Progenitor cell of endocrine pancreas (in vitro differentiated cells): ENCODE results near the gene PHOX2A. TPM values are rescaled to one million over a fixed set of nuclear protein-coding genes. Genes with fewer than 3 reads are reported as not detected.

Source experiments
- DNase-seq: peaks from one replicate; pipeline ENCODE4 v3.0.0; 2021; ENCODE audit warnings: low spot score; ENCODE audit not compliant: unreplicated experiment
- H3K27ac Mint-ChIP-seq: 2 replicates; pipeline ENCODE4 v1.8.0; 2021; ENCODE audit warnings: mild to moderate bottlenecking, moderate library complexity, mixed read lengths
- H3K27me3 Mint-ChIP-seq: 2 replicates; pipeline ENCODE4 v1.8.0; 2021; ENCODE audit warnings: mixed read lengths
- H3K36me3 Mint-ChIP-seq: 2 replicates; pipeline ENCODE4 v1.8.0; 2022; ENCODE audit warnings: mixed read lengths; ENCODE audit not compliant: insufficient read depth
- H3K4me1 Mint-ChIP-seq: 2 replicates; pipeline ENCODE4 v1.8.0; 2021; ENCODE audit warnings: low read depth, mixed read lengths
- H3K4me3 Mint-ChIP-seq: 2 replicates; pipeline ENCODE4 v1.8.0; 2021; ENCODE audit warnings: low read depth, mild to moderate bottlenecking, moderate library complexity, mixed read lengths
- H3K9me3 Mint-ChIP-seq: 2 replicates; pipeline ENCODE4 v1.8.0; 2021; ENCODE audit warnings: low read depth, mixed read lengths
- CTCF ChIP-seq: fragments of 200-600 bp; sonication (generic); IDR thresholded peaks from one replicate; pipeline ENCODE4 v1.5.0; 2021; ENCODE audit warnings: antibody characterized with exemption, mild to moderate bottlenecking; ENCODE audit not compliant: unreplicated experiment
- total RNA-seq: library from RNA; stranded (reverse); gene quantifications from 2 replicates; pipeline ENCODE4 v1.2.1, GENCODE V29; 2021

PHOX2A gene
- total RNA-seq, 1 donor from 2014 or later, result not detected

- H3K27me3 Mint-ChIP-seq, result peaks cover 20% of the 10 kb centered on the region
- H3K36me3 Mint-ChIP-seq, result no peaks in the 10 kb centered on the region
- no peaks in the 10 kb centered on the region for H3K9me3 Mint-ChIP-seq
- TF ChIP-seq CTCF, result no peak
- no peak for DNase-seq
- no peaks in the 10 kb centered on the region for H3K4me1 Mint-ChIP-seq
- no peak overlapping the region for H3K27ac Mint-ChIP-seq
- H3K4me3 Mint-ChIP-seq, result no peak overlapping the region
Measured at GRCh38 chr11:72259490-72259889, 15.5 kb upstream of the PHOX2A start.

DNA sequence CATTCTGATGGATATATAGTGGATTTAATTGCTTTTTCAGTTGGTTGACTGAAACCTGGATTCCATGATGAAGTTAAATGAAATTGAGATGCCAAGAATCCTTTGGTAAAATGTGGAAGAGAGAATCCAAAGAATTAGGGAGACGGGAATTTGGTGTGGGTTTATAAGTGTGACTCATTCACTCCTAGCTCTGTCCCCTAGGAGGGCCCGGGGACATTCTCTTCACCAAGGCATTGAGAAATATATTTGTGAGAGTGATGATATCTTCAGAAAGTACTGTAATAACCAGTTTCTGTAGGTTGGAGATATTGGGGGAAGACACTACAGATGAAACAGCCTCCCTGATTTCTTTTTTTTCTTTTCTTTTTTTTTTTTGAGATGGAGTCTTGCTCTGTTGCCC is 13.6 kb upstream of the PHOX2A start:
- H3K9me3 Mint-ChIP-seq, result no peaks in the 10 kb centered on the region
- no peak overlapping the region for H3K27ac Mint-ChIP-seq
- H3K4me3 Mint-ChIP-seq, result no peak overlapping the region

GRCh38 chr11:72254299-72254993 is 10.5 kb upstream of the PHOX2A start:
- H3K9me3 Mint-ChIP-seq, result no peaks in the 10 kb centered on the region
- no peaks in the 10 kb centered on the region for H3K36me3 Mint-ChIP-seq
- H3K27me3 Mint-ChIP-seq, result peaks cover 40% of the 10 kb centered on the region
- H3K4me1 Mint-ChIP-seq, result no peaks in the 10 kb centered on the region
- no peak overlapping the region for H3K4me3 Mint-ChIP-seq
- DNase-seq, result no peak
- TF ChIP-seq CTCF, result no peak
- no peak overlapping the region for H3K27ac Mint-ChIP-seq

More for the DNA sequence above, 13.6 kb upstream of the PHOX2A start:
- TF ChIP-seq CTCF, result no peak
- H3K36me3 Mint-ChIP-seq, result no peaks in the 10 kb centered on the region
- DNase-seq, result no peak
- no peaks in the 10 kb centered on the region for H3K4me1 Mint-ChIP-seq
- peaks cover 17% of the 10 kb centered on the region for H3K27me3 Mint-ChIP-seq

GRCh38 chr11:72253392-72253791 is 9.4 kb upstream of the PHOX2A start:
- H3K36me3 Mint-ChIP-seq, result no peaks in the 10 kb centered on the region
- no peak overlapping the region for H3K27ac Mint-ChIP-seq
- TF ChIP-seq CTCF, result no peak
- no peaks in the 10 kb centered on the region for H3K4me1 Mint-ChIP-seq
- DNase-seq, result no peak
- no peaks in the 10 kb centered on the region for H3K9me3 Mint-ChIP-seq
- H3K4me3 Mint-ChIP-seq, result no peak overlapping the region
- peaks cover 44% of the 10 kb centered on the region for H3K27me3 Mint-ChIP-seq

- no peak for TF ChIP-seq CTCF
- no peaks in the 10 kb centered on the region for H3K36me3 Mint-ChIP-seq
- no peaks in the 10 kb centered on the region for H3K4me1 Mint-ChIP-seq
- H3K9me3 Mint-ChIP-seq, result no peaks in the 10 kb centered on the region
- DNase-seq, result no peak
- no peak overlapping the region for H3K4me3 Mint-ChIP-seq
- no peak overlapping the region for H3K27ac Mint-ChIP-seq
- peaks cover 48% of the 10 kb centered on the region for H3K27me3 Mint-ChIP-seq
Measured at GRCh38 chr11:72251614-72252013, 7.6 kb upstream of the PHOX2A start.
